Common myeloid progenitor, CD34-positive (primary cell): ENCODE results near the gene OGA.

Experiments
- CTCF ChIA-PET: fragments of 350-600 bp; sonication (Branson Sonifier 250); formaldehyde crosslinking; loops from one replicate; lab custom pipeline; 2021; ENCODE audit warnings: antibody characterized with exemption; lab: Charles Lee
- POLR2A ChIA-PET: fragments of 350-600 bp; sonication (Branson Sonifier 250); formaldehyde crosslinking; loops from one replicate; lab custom pipeline; 2021; ENCODE audit warnings: antibody characterized with exemption; lab: Charles Lee
- DNase-seq, 3 donors: peaks; one replicate each; pipeline versions ENCODE4 v3.0.0 to v3.0.0-alpha.2; 2013
- H3K27ac ChIP-seq, 2 experiments: 1 replicate in 1 of 2; 2 replicates in 1 of 2; pipeline ENCODE4 v1.7.0; 2013; ENCODE audit warnings: inconsistent platforms in 2 of 2, low read length in 2 of 2, mild to moderate bottlenecking in 2 of 2, low read depth in 1 of 2, moderate library complexity in 1 of 2; ENCODE audit not compliant: severe bottlenecking in 2 of 2, insufficient read depth in 1 of 2, poor library complexity in 1 of 2
- H3K27me3 ChIP-seq, 5 experiments: replicated peaks in 2 of 5; 1 replicate in 3 of 5; 2 replicates in 2 of 5; pipeline versions ENCODE4 v1.6.1 to v1.7.0; 2013; ENCODE audit warnings: low read length in 4 of 5, mild to moderate bottlenecking in 2 of 5, moderate library complexity in 2 of 5, inconsistent platforms in 1 of 5; ENCODE audit not compliant: insufficient read depth in 5 of 5, control insufficient read depth in 4 of 5
- H3K36me3 ChIP-seq, 4 experiments: 1 replicate in 2 of 4; 2 replicates in 2 of 4; pipeline versions ENCODE4 v1.6.1 to v1.7.0; 2013; ENCODE audit warnings: low read length in 3 of 4, control low read depth in 1 of 4, mild to moderate bottlenecking in 1 of 4; ENCODE audit not compliant: control insufficient read depth in 4 of 4, insufficient read depth in 4 of 4
- H3K4me1 ChIP-seq, 4 experiments: 1 replicate in 3 of 4; 2 replicates in 1 of 4; pipeline versions ENCODE4 v1.6.1 to v1.7.1; 2013; ENCODE audit warnings: low read length in 3 of 4, mild to moderate bottlenecking in 3 of 4, control low read depth in 1 of 4, inconsistent platforms in 1 of 4, moderate library complexity in 1 of 4; ENCODE audit not compliant: control insufficient read depth in 4 of 4, insufficient read depth in 4 of 4; ENCODE audit errors: control extremely low read depth in 1 of 4
- H3K4me3 ChIP-seq, 7 experiments: 1 replicate in 4 of 7; 2 replicates in 3 of 7; pipeline versions ENCODE4 v1.5.1 to v1.7.0; 2013; ENCODE audit warnings: mild to moderate bottlenecking in 7 of 7, low read length in 6 of 7, moderate library complexity in 6 of 7, inconsistent platforms in 2 of 7, low read depth in 2 of 7, control low read depth in 1 of 7; ENCODE audit not compliant: insufficient read depth in 4 of 7, control insufficient read depth in 1 of 7; ENCODE audit errors: extremely low read depth in 1 of 7
- H3K9me3 ChIP-seq, 5 experiments: 1 replicate in 4 of 5; 2 replicates in 1 of 5; pipeline versions ENCODE4 v1.6.1 to v1.7.1; 2013; ENCODE audit warnings: low read length in 4 of 5, mild to moderate bottlenecking in 2 of 5, inconsistent platforms in 1 of 5, low read depth in 1 of 5, moderate library complexity in 1 of 5; ENCODE audit not compliant: control insufficient read depth in 4 of 5, insufficient read depth in 2 of 5; ENCODE audit errors: control extremely low read depth in 1 of 5
- WGBS: methylation state at CpG from one replicate; pipeline ENCODE4 v1.1.5; 2013; ENCODE audit not compliant: insufficient coverage; 5-methylcytosine and 5-hydroxymethylcytosine counted together

The OGA gene

GRCh38 chr10:101748496-101748895 is 69.7 kb downstream of the OGA start:
- 84% methylated on average over 3 of the region's 3 CpGs for WGBS

GRCh38 chr10:101745074-101745696 is 73.1 kb downstream of the OGA start:
- H3K36me3 ChIP-seq = no peaks in the 10 kb centered on the region
- H3K4me1 ChIP-seq = no peaks in the 10 kb centered on the region
- H3K4me3 ChIP-seq = no peak overlapping the region
- WGBS = 80% methylated on average over 7 of the region's 9 CpGs
- ChIA-PET POLR2A (no interaction called here), CTCF (interaction anchor here (1.0 to 1.8 kb wide), 3 partner anchors 13 to 24 kb away, joined by 3 to 5 read pairs (median 4); no protein-coding TSS in a partner anchor)
- DNase-seq = no peak
- H3K9me3 ChIP-seq = no peaks in the 10 kb centered on the region
- peaks cover 2 to 14% (median 12%) of the 10 kb centered on the region in 5 experiments for H3K27me3 ChIP-seq
- H3K27ac ChIP-seq = no peak overlapping the region

More at GRCh38 chr10:101748496-101748895, 69.7 kb downstream of the OGA start:
- Histone ChIP-seq H3K9me3 (no peaks in the 10 kb centered on the region), H3K4me3 (no peak overlapping the region), H3K36me3 (no peaks in the 10 kb centered on the region), H3K27ac (no peak overlapping the region), H3K27me3 (peaks cover 2 to 16% (median 15%) of the 10 kb centered on the region in 5 experiments), H3K4me1 (no peaks in the 10 kb centered on the region)
- POLR2A ChIA-PET = interaction anchor here (0.6 kb wide), 1 partner anchor 39 kb away, joined by 4 read pairs; no protein-coding TSS in a partner anchor
- no peak for DNase-seq
- CTCF ChIA-PET = no interaction called here

GRCh38 chr10:101744267-101744666 is 74.0 kb downstream of the OGA start:
- no peaks in the 10 kb centered on the region for H3K36me3 ChIP-seq
- H3K4me3 ChIP-seq = no peak overlapping the region
- no peak overlapping the region for H3K27ac ChIP-seq
- no peak for DNase-seq
- no peaks in the 10 kb centered on the region for H3K9me3 ChIP-seq
- 93% methylated on average over 2 of the region's 3 CpGs for WGBS
- ChIA-PET CTCF (interaction anchor here (1.3 to 1.8 kb wide), 2 partner anchors 14 to 22 kb away, joined by 4 to 5 read pairs; no protein-coding TSS in a partner anchor), POLR2A (no interaction called here)
- H3K4me1 ChIP-seq = no peaks in the 10 kb centered on the region
- H3K27me3 ChIP-seq = peaks cover 2 to 17% (median 13%) of the 10 kb centered on the region in 5 experiments

GRCh38 chr10:101741938-101742337 is 76.3 kb downstream of the OGA start:
- 50% methylated on average over 2 of the region's 2 CpGs for WGBS
- CTCF ChIA-PET = no interaction called here
- Histone ChIP-seq H3K4me3 (no peak overlapping the region), H3K4me1 (no peaks in the 10 kb centered on the region), H3K36me3 (no peaks in the 10 kb centered on the region), H3K27me3 (peaks cover 2 to 17% (median 8%) of the 10 kb centered on the region in 5 experiments), H3K27ac (no peak overlapping the region), H3K9me3 (no peaks in the 10 kb centered on the region)
- POLR2A ChIA-PET = no interaction called here
- no peak for DNase-seq

GRCh38 chr10:101736666-101737065 is 81.6 kb downstream of the OGA start:
- DNase-seq = peak in 1 of 3 donors; percentile 6
- Histone ChIP-seq H3K4me3 (no peak overlapping the region), H3K27ac (no peak overlapping the region), H3K36me3 (no peaks in the 10 kb centered on the region), H3K27me3 (peaks cover 0 to 18% (median 8%) of the 10 kb centered on the region in 5 experiments), H3K4me1 (no peaks in the 10 kb centered on the region), H3K9me3 (no peaks in the 10 kb centered on the region)
- CTCF ChIA-PET = interaction anchor here (2.0 kb wide), 1 partner anchor 44 kb away, joined by 5 read pairs; no protein-coding TSS in a partner anchor
- WGBS = 75% methylated on average over 2 of the region's 3 CpGs
- POLR2A ChIA-PET = no interaction called here
